ENCODE data around the gene NEK9.

The NEK9 gene

DNA sequence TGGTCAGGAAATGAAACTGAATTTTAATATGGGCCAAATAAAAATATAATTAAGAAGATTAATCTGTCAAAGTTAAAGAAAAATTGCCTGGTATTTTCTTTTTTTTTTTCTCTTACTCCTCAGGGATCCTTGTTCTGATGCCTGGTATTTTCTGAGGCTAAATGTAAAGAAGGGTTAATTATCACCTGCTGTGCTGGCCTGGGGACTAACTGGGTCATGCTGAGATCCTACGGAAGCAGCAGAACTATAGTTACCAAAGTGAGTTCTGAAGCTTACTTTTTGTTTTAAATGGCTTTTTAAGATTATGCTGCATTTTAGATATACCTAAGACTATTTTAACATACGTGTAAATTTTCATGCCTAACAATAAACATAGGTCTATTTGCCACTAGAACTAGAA, 34.1 kb downstream of the NEK9 start:
- no peak for DNase-seq (ENCODE audit: extremely low read depth, insufficient read length)
- Histone ChIP-seq H3K27me3 (replicated peaks; ENCODE audit: control insufficient read depth, insufficient read depth, low read length) (no peaks in the 10 kb centered on the region), H3K36me3 (ENCODE audit: control insufficient read depth, insufficient read depth, low read length) (peaks cover 20% of the 10 kb centered on the region), H3K4me3 (replicated peaks; ENCODE audit: low read depth, low read length) (no peak overlapping the region)
- TF ChIP-seq CTCF (IDR thresholded peaks at IDR 0.05; ENCODE audit: insufficient read depth, low read length, poor library complexity, severe bottlenecking): no peak

GRCh38 chr14:75091251-75091650, 35.6 kb downstream of the NEK9 start:
- H3K36me3 ChIP-seq (ENCODE audit: control insufficient read depth, insufficient read depth, low read length): peaks cover 25% of the 10 kb centered on the region
- no peak for TF ChIP-seq CTCF (IDR thresholded peaks at IDR 0.05; ENCODE audit: insufficient read depth, low read length, poor library complexity, severe bottlenecking)

DNA sequence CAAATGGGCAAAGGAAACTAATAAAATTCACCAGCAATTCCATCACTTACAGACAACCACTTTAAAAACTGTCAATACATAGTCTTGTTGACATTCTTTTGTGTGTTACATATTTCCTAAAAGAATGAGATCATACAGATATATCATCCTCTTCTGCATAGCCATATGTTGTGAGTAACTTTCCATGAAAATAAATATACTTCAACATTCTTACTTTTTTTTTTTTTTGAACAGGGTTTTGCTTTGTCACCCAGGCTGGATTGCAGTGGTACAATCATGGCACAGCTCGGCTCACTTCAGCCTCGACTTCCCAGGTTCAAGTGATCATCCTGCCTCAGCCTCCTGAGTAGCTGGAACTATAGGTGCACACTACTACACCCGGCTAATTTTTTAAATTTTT, 36.5 kb downstream of the NEK9 start:
- no peaks in the 10 kb centered on the region for H3K27me3 ChIP-seq (replicated peaks; ENCODE audit: control insufficient read depth, insufficient read depth, low read length)
- no peak for TF ChIP-seq CTCF (IDR thresholded peaks at IDR 0.05; ENCODE audit: insufficient read depth, low read length, poor library complexity, severe bottlenecking)
- DNase-seq (ENCODE audit: extremely low read depth, insufficient read length): no peak
- H3K36me3 ChIP-seq (ENCODE audit: control insufficient read depth, insufficient read depth, low read length): peaks cover 25% of the 10 kb centered on the region
- no peak overlapping the region for H3K4me3 ChIP-seq (replicated peaks; ENCODE audit: low read depth, low read length)

More at GRCh38 chr14:75091251-75091650, 35.6 kb downstream of the NEK9 start:
- no peaks in the 10 kb centered on the region for H3K27me3 ChIP-seq (replicated peaks; ENCODE audit: control insufficient read depth, insufficient read depth, low read length)
- H3K4me3 ChIP-seq (replicated peaks; ENCODE audit: low read depth, low read length): no peak overlapping the region
- no peak for DNase-seq (ENCODE audit: extremely low read depth, insufficient read length)

- Histone ChIP-seq H3K4me3 (replicated peaks; ENCODE audit: low read depth, low read length) (no peak overlapping the region), H3K27me3 (replicated peaks; ENCODE audit: control insufficient read depth, insufficient read depth, low read length) (no peaks in the 10 kb centered on the region), H3K36me3 (ENCODE audit: control insufficient read depth, insufficient read depth, low read length) (peaks cover 33% of the 10 kb centered on the region)
- DNase-seq (ENCODE audit: extremely low read depth, insufficient read length): no peak
- TF ChIP-seq CTCF (IDR thresholded peaks at IDR 0.05; ENCODE audit: insufficient read depth, low read length, poor library complexity, severe bottlenecking): peak; percentile 77
Measured at GRCh38 chr14:75088566-75089373, 38.1 kb downstream of the NEK9 start.

GRCh38 chr14:75088153-75088552, 38.7 kb downstream of the NEK9 start:
- Histone ChIP-seq H3K27me3 (replicated peaks; ENCODE audit: control insufficient read depth, insufficient read depth, low read length) (no peaks in the 10 kb centered on the region), H3K4me3 (replicated peaks; ENCODE audit: low read depth, low read length) (no peak overlapping the region), H3K36me3 (ENCODE audit: control insufficient read depth, insufficient read depth, low read length) (peaks cover 33% of the 10 kb centered on the region)
- TF ChIP-seq CTCF (IDR thresholded peaks at IDR 0.05; ENCODE audit: insufficient read depth, low read length, poor library complexity, severe bottlenecking): no peak
- no peak for DNase-seq (ENCODE audit: extremely low read depth, insufficient read length)
